B cell (primary cell): Measurements from ENCODE around the gene CCL14.

Source experiments
- CTCF ChIP-seq: fragments of 200-600 bp; IDR thresholded peaks from one replicate; pipeline ENCODE4 v1.8.0; 2022; ENCODE audit warnings: antibody characterized with exemption, mild to moderate bottlenecking
- EZH2 ChIP-seq: IDR thresholded peaks from 2 replicates; pipeline ENCODE4 v1.6.1; 2012; ENCODE audit warnings: borderline replicate concordance, low read depth, mild to moderate bottlenecking, moderate library complexity, low read length; ENCODE audit not compliant: insufficient read depth, poor library complexity, severe bottlenecking

- TF ChIP-seq CTCF (peak; percentile 92), EZH2 (no peak)
Observed at GRCh38 chr17:35969558-35970380, 16.8 kb downstream of the CCL14 start.
